NCI-H2171 treated with DMSO at 0.1 percent for 48 hours (cell line): Measurements from ENCODE around the gene PRR33.
"Not testable (repeated sequence)": the region's sequence is repeated elsewhere in the genome, so short reads cannot be mapped to it uniquely, and the experiment has no call there.

Experiments used
- DNase-seq: peaks from one replicate; lab custom pipeline; 2025; lab: John Stamatoyannopoulos, UW

Gene PRR33

DNA sequence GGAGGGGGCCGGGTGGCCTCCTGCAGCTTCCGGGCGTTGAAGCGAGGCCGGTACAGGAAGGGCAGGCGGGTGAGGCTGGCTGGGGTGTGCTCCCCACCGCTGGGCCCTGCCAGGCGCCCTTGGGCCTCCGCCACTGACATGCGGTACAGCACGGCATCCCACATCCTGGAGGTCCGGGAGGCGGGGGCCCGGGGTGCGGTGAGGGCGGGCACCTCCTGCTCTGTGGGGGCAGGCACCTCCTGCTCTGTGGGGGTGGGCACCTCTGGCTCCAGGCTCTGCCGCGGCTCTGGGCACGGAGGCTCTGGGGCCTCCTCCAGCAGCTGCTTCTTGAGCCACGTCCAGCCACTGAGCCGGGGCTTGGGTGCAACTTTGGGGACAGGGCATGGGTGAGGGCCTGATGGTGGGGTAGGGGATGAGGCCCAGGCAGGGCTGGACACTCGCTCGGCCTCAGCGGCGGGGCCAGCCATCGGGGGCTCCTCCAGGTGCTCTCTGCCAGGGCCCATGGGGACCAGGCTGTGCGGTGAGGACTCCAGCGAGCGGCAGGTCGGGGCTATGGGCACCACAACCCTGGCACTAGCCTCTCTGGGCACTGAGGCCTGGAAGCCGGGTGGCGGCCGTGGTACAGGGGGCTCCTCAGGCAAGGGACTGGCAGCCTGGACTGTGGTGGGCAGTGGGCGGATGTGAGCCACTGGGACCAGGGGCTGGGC, 2.3 kb downstream of the PRR33 start:
- no peak for DNase-seq

DNA sequence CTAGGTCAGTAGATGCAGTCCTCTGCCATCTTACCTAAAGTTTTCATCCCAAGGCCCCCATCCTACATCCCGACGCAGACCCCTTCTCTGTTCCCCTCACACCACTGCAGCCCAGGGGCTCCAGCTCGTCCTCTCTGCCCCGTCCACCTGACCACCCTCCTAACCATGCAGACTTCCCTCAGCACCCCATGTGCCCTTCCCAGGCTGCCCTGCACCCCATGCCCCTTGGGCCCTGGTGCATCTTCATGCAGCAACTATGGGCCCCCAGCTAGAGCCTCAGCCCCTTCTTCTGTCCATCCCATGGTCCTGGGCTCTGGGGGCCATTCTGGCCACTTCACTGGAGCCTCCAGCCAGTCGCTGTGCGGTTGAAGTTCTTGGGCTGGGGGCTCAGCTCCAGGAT, 2.9 kb downstream of the PRR33 start:
- DNase-seq = no peak

DNA sequence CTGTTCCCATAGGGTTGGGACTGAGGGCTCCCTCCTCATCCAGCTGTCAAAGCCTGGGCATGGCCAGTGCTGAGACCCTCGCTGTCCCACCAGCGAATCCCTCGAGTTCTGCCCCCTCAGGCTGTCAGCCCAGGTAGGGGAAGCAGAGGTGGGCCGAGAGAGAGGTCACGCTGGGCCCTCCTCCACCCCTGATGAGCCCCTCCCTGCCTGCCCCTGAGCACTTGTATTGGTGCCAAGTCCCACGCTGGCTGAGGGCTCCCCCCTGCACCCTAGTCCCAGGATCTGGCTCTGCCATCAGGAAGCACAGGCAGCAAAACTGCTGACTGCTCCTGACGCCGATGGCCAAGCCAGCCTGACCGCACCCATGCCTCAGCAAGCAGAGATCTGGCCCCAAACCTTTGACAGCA, 3.3 kb downstream of the PRR33 start:
- no peak for DNase-seq

DNA sequence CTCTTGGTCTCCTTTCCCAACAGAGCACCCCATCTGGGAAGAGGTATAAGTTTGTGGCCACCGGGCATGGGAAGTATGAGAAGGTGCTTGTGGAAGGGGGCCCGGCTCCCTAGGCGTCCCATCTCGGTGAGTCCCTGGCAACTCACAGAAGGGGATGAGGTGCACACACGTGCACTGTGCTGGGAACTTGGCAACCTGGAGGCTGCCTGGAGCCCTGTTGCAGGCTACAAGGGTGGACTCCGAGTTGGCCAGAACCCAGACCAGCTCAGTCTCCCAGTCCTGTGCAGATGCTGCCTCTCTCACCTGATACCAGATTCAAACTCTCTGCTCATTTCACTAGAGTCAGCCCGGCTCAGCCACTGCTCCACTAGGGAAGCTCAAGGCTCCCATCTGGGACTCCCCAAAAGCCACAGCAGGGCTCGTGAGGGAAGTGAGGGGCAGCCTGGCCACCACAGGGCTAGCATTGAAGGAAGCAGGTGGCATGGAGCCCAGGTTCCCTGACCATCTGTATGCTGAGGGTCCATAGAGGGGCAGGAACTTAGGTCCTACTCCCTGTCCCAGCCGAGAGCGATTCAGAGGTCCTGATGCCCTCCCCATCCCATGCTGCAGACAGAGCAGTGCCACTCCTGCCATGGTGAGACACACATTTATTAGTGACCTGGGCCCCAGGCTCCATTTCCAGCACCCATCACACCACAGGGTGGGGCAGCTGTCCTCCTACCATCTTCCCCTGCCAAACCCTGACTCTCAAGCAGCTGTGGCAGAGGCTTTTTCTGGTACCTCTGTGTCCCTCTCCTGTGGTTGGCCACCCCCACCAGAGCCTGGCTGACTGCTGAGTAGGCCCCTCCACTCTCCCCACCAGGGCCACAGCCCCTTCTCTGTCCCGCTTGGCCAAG, 4.0 kb downstream of the PRR33 start:
- no peak for DNase-seq

DNA sequence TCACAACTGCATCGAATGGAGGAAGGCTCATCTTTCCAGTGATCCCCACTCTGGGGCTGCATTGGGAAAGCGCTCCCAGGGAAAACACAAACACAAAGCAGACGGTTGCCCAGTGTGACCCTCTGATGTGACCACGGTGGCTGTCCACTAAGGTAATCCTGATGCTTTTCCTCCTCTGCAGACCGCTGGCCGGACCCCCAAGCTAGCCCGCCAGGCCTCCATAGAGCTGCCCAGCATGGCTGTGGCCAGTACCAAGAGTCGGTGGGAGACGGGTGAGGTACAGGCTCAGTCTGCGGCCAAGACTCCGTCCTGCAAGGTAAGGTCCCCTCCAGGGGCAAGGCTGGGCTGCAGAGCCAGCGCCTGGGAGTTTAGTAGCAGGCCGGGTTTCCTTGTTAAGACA, 5.1 kb downstream of the PRR33 start:
- DNase-seq = not testable (repeated sequence)

DNA sequence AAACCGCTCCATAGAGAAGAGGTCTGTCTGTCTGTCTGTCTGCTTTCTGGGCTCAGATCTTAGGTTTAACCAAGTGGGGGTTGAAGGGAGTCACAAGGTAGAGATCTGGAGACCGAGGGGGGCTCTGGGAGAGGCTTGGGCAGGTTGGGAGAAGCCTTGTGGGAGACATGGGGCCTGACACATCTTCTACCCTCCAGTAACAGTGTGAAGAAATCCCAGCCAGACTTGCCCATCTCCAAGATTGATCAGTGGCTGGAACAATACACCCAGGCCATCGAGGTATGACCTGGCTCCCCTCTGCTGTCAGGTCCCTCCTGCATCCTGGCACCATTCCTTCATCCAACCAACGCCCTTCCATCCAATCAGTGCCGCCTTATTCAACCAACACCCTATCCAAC, 7.4 kb downstream of the PRR33 start:
- no peak for DNase-seq

DNA sequence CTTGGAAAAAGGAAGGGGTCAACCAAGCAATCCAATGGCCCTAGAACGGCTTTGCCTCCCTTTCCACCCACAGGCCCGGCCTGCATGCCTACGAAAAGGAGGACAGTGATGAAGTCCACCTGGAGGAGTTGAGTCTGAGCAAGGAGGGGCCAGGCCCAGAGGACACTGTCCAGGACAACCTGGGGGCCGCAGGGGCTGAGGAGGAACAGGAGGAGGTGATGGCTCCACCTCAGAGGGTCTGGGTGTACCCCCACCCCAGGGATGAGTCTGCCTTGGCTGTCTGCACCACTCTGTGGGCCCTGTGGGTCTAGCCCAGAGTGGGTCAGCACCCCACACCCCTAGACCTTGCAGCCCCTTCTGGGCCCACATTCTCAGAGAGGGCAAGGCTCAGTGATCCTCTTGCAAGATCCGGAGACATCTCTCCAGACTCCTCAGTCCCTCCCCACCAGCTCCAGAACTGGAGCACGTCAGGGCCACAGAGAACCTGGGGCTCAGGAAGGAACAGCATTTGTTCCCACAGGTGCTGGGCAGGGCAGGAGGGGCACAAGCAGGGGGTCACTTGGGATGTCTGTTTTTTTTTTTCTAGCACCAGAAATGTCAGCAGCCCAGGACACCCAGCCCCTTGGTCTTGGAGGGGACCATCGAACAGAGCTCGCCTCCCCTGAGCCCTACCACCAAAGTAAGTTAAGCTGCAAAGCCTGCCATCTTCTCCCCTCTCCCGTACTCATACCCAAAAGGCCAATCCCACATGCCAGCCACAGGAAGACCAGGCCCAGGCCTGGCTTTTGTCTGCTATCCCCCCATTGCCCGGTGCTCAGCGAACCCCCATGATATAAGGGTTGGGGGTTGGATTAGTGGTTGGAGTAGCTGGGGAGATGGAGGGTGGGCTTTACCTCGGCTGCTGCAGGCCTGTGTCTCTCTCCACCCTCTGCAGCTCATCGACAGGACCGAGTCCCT, 8.1 kb downstream of the PRR33 start:
- no peak for DNase-seq

DNA sequence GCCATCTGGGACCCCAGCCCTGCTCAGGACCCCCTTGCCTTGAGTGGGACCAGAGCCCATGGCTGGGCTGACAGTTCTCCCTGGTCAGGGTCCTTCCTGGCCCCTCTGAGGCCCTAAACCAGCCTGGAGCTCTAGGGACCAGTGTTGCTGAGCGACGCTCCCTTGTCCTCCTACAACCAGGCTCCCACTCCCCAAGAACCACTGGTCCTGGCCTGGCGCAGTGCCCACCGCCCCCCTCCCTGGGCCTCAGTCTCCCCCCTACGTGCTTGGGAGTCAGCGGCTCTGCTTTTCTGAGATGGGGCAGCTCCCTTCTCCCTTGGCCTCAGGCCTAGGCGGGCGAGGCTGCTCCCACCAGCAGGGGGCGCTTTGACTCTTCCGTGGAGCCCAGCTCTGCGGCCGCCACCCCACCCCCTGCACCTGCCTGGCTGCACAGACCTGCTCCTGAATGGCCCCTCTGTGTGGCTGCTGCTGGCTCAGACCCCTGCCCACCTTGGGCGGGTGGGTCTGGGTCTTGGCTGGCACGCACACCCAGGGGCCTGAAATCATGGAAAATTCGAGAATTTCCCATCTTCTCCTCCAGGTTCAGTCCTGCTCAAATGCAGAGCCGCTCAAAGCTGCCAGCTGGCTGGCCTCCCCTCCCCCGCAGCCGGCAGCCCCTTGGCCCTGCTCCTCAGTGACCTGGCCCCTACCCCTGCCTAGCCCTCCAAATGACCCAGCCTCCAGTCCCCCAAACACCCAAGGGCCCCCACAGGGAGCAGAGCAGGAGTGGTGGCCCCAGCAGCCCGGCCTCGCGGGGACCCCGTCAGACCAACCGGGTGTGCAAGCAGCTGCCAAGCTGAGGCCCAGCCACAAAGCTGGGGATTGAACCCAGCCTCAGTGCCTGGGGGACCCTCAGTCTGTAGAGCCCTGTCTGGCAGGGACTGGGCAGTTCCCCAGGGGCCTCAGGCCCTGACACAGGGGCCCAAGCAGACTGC, 9.1 kb downstream of the PRR33 start:
- no peak for DNase-seq

DNA sequence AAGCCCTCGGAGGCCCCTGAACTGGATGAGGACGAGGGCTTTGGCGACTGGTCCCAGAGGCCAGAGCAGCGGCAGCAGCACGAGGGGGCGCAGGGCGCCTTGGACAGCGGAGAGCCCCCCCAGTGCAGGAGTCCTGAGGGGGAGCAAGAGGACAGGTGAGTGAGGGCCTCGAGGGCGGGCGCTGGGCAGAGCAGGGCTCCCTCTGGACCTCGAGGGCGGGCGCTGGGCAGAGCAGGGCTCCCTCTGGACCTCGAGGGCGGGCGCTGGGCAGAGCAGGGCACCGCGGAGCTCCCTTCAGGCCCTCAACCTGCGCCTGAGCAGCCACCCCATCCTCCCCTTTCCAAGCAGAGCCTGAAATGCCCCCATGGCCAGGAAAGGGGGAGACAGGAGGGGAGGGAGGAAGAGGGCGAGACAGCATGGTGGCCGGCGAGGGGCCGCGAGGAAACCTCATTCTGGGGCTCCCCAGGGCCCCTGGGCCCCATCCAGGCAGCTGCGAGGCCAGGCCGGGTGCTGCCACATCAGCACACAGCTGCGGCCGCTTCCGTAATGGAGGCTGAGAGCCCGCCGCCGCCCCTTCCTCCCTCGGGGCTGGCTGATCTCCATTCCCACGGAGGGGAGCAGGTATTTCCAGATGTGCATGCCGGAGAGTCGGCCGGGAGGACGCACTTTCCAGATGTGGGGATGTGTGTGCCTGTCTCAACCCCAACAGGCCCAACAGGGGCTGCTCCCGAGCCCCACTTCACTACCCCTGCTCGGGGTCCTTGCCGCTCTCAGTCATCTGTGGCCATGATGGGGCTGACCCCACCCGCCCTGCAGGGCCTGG, 10.0 kb downstream of the PRR33 start:
- DNase-seq = no peak

DNA sequence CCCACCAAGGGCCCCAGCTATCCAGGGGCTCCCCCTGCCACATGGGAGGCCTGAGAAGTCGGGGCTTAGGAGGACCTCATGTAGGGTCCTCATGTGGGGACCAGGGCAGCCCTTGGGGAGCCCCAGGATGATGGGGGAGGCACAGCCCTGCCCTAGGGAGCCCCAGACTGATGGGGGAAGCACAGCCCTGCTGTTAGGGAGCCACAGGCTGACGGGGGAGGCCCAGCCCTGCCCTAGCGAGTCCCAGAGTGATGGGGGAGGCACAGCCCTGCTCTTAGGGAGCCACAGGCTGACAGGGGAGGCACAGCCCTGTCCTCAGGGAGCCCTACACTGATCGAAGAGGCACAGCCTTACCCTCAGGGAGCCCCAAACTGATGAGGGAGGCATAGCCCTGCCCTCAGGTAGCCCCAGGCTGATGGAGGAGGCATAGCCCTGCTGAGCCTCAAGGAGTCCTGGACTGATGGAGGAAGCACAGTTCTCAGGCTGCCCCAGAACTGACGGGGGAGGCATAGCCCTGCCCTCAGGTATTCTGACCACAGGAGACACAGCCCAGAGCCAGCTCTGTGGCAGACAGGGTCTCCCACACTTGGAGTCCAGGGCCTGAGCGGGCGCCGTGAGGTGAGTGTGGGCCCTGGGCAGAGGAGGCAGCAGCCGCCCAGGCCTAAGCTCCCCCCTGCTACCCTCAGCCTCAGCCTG, 10.8 kb downstream of the PRR33 start:
- no peak for DNase-seq

DNA sequence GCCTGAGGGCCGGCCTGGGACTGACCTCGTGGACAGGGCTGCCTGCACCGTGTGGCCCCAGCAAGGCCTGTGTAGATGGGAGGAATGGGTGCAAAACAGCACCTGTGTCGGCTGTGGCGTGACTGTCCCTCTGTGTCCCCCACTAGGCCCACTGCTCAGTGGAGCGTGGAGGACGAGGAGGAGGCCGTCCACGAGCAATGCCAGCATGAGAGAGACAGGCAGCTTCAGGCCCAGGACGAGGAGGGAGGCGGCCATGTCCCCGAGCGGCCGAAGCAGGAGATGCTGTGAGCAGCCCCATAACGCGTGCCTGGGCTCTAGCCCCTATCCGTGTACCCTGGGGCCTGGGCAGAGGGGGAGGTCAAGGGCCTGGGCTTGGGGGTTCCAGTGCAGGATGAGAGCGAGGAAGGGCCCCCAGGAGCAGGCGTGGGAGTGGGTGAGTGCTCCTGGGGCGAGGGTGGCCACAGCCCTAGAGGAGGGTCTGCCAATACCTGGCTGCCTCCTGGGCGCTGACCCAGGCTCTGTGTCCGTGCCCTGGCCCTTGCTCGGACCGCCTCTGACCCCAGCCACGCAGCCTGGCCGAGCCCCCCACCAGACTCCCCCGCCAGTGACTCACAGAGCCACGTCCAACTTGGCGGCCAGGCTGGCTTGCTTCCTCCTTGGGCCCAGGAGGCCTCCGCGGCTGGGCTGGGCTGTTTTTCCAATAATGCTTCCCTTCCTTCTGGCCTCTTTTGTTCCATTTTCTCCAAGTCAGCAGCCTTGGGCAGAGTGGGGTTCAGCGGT, 11.6 kb downstream of the PRR33 start:
- no peak for DNase-seq

DNA sequence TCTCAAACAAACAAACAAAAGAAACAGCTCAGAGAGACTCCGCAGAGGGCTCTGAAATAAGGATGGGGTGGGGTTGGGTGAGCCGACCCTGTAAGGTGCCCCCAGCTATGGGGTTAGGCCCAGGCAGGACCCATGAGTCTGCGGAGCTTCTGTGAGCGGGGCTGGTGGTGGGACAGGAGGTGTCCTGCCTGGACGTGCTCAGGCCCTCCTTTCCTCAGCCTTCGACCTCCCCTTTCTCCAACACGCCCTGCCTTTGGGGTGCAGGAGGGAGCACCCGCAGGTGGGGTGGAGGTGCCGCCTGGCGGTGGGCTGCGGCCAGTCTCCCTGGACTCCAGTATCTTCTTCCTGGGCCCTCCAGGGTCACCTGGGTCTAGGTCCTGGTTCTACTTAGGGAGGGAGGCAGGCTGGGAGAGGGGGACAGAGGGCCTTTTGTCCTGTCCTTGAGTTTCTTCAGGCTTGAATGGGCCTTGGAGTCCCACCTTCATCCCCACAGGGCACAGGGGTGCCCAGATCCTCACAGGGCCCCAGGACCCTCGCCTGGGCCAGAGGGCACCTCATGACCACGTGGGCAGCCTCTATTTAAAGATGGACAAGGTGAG, 12.3 kb downstream of the PRR33 start:
- DNase-seq = no peak

DNA sequence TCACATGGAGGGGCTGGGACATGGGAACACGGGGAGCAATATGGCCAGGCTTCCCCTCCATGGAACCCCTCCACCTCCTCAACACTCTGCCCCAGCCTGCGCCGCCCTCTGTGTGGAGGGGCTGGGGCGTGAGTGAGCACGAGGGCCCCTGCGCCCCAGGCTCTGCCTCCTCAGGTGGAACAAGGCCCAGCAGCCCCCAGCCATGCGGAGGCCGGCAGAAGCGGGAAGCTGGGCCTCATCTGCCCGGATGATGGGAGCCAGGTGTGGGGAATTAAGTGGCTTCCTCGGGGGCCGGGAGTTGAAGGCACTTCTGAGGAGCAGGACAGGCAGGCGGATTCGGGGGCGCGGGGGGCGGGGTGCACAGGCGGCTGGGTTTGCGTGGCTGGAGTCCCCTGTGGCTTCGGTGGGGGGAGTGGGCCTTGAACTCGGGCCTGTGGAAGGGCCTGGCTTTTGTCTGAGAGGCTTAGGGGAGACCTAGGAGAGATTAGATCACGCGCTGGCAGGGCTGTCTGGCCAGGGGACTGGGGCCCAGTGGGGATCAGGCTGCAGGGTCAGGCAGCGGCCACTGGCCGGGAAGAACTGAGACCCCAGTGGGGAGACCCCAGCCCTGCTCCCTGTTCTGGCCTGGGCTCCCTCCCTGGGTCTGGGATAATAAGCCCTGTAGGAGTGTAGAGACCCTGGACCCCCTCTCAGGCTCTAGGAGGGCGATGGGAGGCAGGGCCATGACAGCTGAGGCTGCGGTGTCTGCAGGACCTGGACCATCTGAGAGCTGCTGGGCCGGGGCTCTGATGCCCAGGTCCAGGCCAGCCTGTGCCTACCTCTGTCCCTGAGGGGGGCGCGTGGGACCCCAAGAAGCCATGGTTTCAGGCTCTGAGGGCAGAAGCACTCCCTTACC, 13.3 kb downstream of the PRR33 start:
- DNase-seq = no peak

DNA sequence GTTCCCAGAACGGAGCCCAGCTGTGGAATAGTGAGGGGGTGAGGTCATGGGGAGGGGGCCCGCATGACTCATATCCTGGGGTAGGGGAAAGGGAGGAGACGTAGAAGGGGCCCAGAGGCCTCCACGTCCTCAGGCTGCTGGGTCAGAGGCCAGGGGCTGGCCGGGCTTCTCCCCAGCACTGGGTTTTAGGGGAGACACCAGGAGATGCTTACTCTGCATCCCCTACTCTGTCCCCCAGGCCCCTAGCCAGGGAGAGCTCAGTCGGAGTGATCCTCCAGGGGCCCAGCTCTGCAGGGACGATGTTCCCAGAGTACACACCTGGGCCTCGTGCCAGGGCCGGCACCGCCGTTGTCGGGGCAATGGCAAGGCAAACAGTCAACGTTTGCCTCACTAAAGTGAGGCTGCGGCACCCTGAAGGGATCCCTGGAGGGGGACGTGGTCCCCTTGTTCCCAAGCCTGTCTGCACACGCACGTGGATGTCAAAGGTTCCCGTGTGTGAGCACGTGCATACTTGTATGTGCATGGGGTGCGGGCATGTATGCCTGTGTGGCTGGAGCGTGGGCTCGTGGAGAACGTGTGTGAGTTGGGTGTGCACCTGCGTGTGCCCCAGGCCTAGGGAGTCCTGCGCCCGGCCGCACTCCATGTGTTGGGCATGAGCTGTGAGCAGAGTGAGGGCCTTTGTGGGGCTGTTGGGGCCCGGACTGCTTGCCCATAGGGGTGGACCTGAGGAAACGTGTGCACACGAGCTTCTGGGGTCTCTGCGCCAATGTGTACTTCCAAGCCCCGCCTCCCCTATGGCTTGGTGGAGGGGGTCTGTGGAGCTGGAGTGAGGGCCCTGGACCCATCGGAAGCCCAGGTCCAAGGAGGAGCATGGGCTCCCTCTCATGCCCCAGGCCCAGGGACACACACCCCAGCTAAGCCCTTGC, 14.2 kb downstream of the PRR33 start:
- DNase-seq = no peak

DNA sequence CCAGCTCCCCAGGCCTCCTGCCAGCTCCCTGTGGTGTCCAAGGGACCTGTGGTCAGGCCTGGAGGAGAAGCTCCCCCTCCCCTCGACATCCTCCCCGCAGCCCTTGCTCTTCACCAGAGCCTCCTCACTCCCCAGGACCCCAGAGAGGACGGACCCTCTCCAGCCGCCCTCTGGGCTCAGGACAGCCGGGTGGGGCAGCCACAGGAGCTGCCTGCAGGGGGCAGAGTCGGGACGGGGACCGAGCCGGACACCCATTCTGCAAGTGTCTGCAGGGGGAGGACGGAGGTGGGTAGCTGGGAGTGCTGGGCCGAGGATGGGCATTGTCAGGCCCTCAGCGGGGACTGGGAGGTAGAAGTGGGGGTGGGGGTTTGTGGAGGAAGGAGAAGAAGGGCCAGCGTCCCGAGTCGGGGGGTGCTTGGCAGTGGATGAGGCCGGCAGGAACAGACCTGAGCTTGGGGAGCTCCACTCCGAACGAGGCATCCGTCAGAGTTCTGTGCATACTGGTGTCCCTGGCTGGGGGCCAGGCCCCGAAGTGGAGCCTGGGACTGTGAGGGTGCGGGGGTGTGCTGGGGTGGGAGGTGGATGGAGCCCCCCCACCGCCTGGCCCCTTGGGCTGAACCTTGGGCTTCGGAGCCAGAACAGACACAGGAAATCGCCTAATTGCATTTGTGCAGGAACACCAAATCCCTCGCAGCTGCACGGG, 15.2 kb downstream of the PRR33 start:
- DNase-seq = no peak
